Nephron (organoid): ENCODE measurements around the gene SLAMF7.

ENCODE experiments used
- H3K27ac Mint-ChIP-seq, 3 experiments: 2 replicates each; pipeline ENCODE4 v1.8.0; 2020; ENCODE audit warnings: mixed read lengths in 3 of 3, mild to moderate bottlenecking in 2 of 3, moderate library complexity in 1 of 3
- H3K27me3 Mint-ChIP-seq: 2 replicates; pipeline ENCODE4 v1.8.0; 2021; ENCODE audit warnings: low read depth, mild to moderate bottlenecking, moderate library complexity, mixed read lengths
- H3K36me3 Mint-ChIP-seq: 2 replicates; pipeline ENCODE4 v1.8.0; 2020; ENCODE audit warnings: low read depth, mixed read lengths
- H3K4me1 Mint-ChIP-seq: 2 replicates; pipeline ENCODE4 v1.8.0; 2020; ENCODE audit warnings: mixed read lengths
- H3K4me3 Mint-ChIP-seq, 3 experiments: 2 replicates each; pipeline ENCODE4 v1.8.0; 2020; ENCODE audit warnings: mild to moderate bottlenecking in 3 of 3, mixed read lengths in 3 of 3, moderate library complexity in 2 of 3
- H3K9me3 Mint-ChIP-seq: 2 replicates; pipeline ENCODE4 v1.8.0; 2020; ENCODE audit warnings: mixed read lengths
- TF ChIP-seq, protein P1 (sequence below), 3 experiments: fragments of 200-600 bp; sonication (generic); IDR thresholded peaks; one replicate each; pipeline ENCODE4 v1.5.0; 2021; ENCODE audit warnings: antibody characterized with exemption in 3 of 3; ENCODE audit not compliant: unreplicated experiment in 3 of 3

SLAMF7 gene

DNA sequence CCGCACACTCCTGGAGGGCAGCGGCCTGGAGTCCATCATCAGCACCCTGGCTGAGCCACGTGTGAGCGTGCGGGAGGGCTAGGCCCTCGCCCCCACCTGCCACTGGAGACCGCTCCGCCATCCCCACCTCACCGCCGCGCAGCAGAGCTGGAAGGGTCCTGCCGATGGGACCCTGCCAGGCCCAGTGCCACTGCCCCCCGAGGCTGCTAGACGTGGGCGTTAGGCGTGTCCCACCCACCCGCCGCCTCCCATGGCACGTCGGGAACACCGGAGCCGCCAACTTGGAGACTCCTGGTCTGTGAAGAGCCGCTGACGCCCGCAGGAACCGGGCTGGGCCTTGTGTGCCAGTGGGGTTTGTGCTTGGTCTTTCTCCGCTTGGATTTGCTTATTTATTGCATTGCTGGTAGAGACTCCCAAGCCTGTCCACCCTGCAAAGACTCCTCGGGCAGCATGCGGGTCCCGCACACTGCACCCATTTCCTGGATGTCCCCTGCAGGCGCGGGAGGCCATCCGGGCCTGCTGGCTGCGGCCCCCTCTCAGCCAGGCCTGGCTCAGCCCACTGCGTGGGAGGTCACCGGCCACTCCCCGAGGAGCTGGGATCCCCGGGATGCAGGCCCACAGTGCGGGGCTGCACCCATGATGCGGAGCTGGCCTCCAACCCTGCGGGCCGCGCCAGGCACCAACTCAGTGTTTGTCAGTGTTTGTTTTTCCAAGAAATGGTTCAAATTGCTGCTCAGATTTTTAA, 63.0 kb downstream of the SLAMF7 start:
- Mint-ChIP-seq H3K9me3 (peaks cover 18% of the 10 kb centered on the region), H3K4me3 (no peak overlapping the region), H3K4me1 (no peaks in the 10 kb centered on the region), H3K27ac (no peak overlapping the region), H3K27me3 (no peaks in the 10 kb centered on the region), H3K36me3 (no peaks in the 10 kb centered on the region)
- TF ChIP-seq, protein P1, sequence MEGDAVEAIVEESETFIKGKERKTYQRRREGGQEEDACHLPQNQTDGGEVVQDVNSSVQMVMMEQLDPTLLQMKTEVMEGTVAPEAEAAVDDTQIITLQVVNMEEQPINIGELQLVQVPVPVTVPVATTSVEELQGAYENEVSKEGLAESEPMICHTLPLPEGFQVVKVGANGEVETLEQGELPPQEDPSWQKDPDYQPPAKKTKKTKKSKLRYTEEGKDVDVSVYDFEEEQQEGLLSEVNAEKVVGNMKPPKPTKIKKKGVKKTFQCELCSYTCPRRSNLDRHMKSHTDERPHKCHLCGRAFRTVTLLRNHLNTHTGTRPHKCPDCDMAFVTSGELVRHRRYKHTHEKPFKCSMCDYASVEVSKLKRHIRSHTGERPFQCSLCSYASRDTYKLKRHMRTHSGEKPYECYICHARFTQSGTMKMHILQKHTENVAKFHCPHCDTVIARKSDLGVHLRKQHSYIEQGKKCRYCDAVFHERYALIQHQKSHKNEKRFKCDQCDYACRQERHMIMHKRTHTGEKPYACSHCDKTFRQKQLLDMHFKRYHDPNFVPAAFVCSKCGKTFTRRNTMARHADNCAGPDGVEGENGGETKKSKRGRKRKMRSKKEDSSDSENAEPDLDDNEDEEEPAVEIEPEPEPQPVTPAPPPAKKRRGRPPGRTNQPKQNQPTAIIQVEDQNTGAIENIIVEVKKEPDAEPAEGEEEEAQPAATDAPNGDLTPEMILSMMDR (IDR thresholded peaks at IDR 0.05; ENCODE audit: unreplicated experiment in 3 of 3): no peak
